ENCODE measurements around the gene FBXL14.

GRCh38 chr12:1639538-1639937 lies 45.2 kb upstream of the FBXL14 start:
- TF ChIP-seq CTCF (IDR thresholded peaks at IDR 0.05) (no peak), POLR2AphosphoS5 (IDR thresholded peaks at IDR 0.05) (no peak), POLR2A (IDR thresholded peaks at IDR 0.05) (no peak)

All from gastroesophageal sphincter (tissue), 3 donors.